ENCODE data around the gene OR6C76. TPM values are rescaled to one million over a fixed set of nuclear protein-coding genes. Genes with fewer than 3 reads are reported as not detected.
"Not testable (repeated sequence)": the region's sequence is repeated elsewhere in the genome, so short reads cannot be mapped to it uniquely, and the experiment has no call there.

OR6C76 gene
- total RNA-seq, 1 donor from 2014 or later: not detected

- H3K4me3 ChIP-seq: no peak overlapping the region
- H3K9me3 ChIP-seq (replicated peaks): peaks cover 24% of the 10 kb centered on the region
- H3K36me3 ChIP-seq: no peaks in the 10 kb centered on the region
- H3K4me1 ChIP-seq: no peaks in the 10 kb centered on the region
- H3K27me3 ChIP-seq (ENCODE audit: low read depth): no peaks in the 10 kb centered on the region
- intact Hi-C loops (cut with micrococcal nuclease): no loop called here
- no peak for DNase-seq
- no peak overlapping the region for H3K27ac ChIP-seq (replicated peaks)
- TF ChIP-seq CTCF (IDR thresholded peaks at IDR 0.05; ENCODE audit: borderline replicate concordance): no peak
Observed at GRCh38 chr12:55407866-55408265, 18.2 kb upstream of the OR6C76 start.

GRCh38 chr12:55409133-55409532, 16.9 kb upstream of the OR6C76 start:
- H3K4me1 ChIP-seq; H3K27me3 ChIP-seq (ENCODE audit: low read depth); H3K27ac ChIP-seq (replicated peaks); DNase-seq; H3K4me3 ChIP-seq; H3K36me3 ChIP-seq; intact Hi-C loops (cut with micrococcal nuclease): not testable (repeated sequence)
- peaks cover 18% of the 10 kb centered on the region for H3K9me3 ChIP-seq (replicated peaks)

GRCh38 chr12:55412138-55412537, 13.9 kb upstream of the OR6C76 start:
- H3K4me1 ChIP-seq; H3K36me3 ChIP-seq; H3K27me3 ChIP-seq (ENCODE audit: low read depth); intact Hi-C loops (cut with micrococcal nuclease); DNase-seq; H3K4me3 ChIP-seq; H3K27ac ChIP-seq (replicated peaks): not testable (repeated sequence)
- H3K9me3 ChIP-seq (replicated peaks): peaks cover 18% of the 10 kb centered on the region

GRCh38 chr12:55413498-55414388, 12.3 kb upstream of the OR6C76 start:
- H3K36me3 ChIP-seq; H3K9me3 ChIP-seq (replicated peaks); H3K4me1 ChIP-seq; intact Hi-C loops (cut with micrococcal nuclease); H3K27me3 ChIP-seq (ENCODE audit: low read depth); H3K4me3 ChIP-seq; DNase-seq; H3K27ac ChIP-seq (replicated peaks): not testable (repeated sequence)

GRCh38 chr12:55414396-55414823, 11.6 kb upstream of the OR6C76 start:
- DNase-seq; H3K4me1 ChIP-seq; H3K9me3 ChIP-seq (replicated peaks); H3K27me3 ChIP-seq (ENCODE audit: low read depth); H3K27ac ChIP-seq (replicated peaks); intact Hi-C loops (cut with micrococcal nuclease); H3K36me3 ChIP-seq: not testable (repeated sequence)
- peak overlapping the region; percentile 29 for H3K4me3 ChIP-seq

GRCh38 chr12:55414889-55415288, 11.2 kb upstream of the OR6C76 start:
- H3K27ac ChIP-seq (replicated peaks); H3K4me1 ChIP-seq; intact Hi-C loops (cut with micrococcal nuclease); H3K36me3 ChIP-seq; DNase-seq; H3K27me3 ChIP-seq (ENCODE audit: low read depth); H3K9me3 ChIP-seq (replicated peaks): not testable (repeated sequence)
- H3K4me3 ChIP-seq: peak overlapping the region; percentile 29

GRCh38 chr12:55416961-55417360, 9.1 kb upstream of the OR6C76 start:
- Histone ChIP-seq H3K4me3 (no peak overlapping the region), H3K4me1 (no peaks in the 10 kb centered on the region), H3K27ac (replicated peaks) (no peak overlapping the region), H3K27me3 (ENCODE audit: low read depth) (peaks cover 8% of the 10 kb centered on the region), H3K9me3 (replicated peaks) (no peaks in the 10 kb centered on the region), H3K36me3 (no peaks in the 10 kb centered on the region)
- intact Hi-C loops (cut with micrococcal nuclease): no loop called here
- TF ChIP-seq CTCF (IDR thresholded peaks at IDR 0.05; ENCODE audit: borderline replicate concordance): no peak
- no peak for DNase-seq

GRCh38 chr12:55420307-55420962, 5.6 kb upstream of the OR6C76 start:
- Histone ChIP-seq H3K4me1 (no peaks in the 10 kb centered on the region), H3K36me3 (no peaks in the 10 kb centered on the region), H3K27ac (replicated peaks) (no peak overlapping the region), H3K27me3 (ENCODE audit: low read depth) (peaks cover 8% of the 10 kb centered on the region), H3K4me3 (no peak overlapping the region), H3K9me3 (replicated peaks) (no peaks in the 10 kb centered on the region)
- DNase-seq: no peak
- intact Hi-C loops (cut with micrococcal nuclease): no loop called here
- no peak for TF ChIP-seq CTCF (IDR thresholded peaks at IDR 0.05; ENCODE audit: borderline replicate concordance)
